ENCODE results near the gene ZMYM4. TPM values are rescaled to one million over a fixed set of nuclear protein-coding genes. Genes with fewer than 3 reads are reported as not detected.

The ZMYM4 gene
- total and polyA plus RNA-seq, 8 donors, result 8.8 to 104 (median 23.7) TPM

DNA sequence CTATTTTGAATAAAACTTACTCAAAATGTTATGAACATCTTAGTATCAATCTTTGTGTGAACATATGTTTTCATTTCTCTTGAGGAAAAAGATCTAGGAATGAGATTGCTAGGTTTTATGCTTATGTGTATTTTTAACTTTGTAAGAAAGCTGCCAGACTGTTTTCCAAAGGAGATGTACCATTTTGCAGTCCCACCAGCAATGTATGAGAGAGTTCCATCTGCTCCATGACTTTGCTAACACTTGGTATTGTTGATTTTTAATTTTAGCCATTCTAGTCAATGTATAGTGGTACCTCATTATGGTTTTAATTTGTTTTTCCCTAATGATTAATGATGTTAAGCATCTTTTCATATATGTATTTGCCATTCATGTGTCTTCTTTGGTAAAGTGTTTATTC lies 132.5 kb downstream of the ZMYM4 start:
- no peaks in the 10 kb centered on the region for H3K9me3 ChIP-seq
- intact Hi-C loops (cut with DNase I; ENCODE audit: low total_unique reads), result no loop called here
- TF ChIP-seq POLR2A (IDR thresholded peaks at IDR 0.05), result no peak
- no peak for TF ChIP-seq POLR2AphosphoS5 (IDR thresholded peaks at IDR 0.05)
- TF ChIP-seq, protein P1, sequence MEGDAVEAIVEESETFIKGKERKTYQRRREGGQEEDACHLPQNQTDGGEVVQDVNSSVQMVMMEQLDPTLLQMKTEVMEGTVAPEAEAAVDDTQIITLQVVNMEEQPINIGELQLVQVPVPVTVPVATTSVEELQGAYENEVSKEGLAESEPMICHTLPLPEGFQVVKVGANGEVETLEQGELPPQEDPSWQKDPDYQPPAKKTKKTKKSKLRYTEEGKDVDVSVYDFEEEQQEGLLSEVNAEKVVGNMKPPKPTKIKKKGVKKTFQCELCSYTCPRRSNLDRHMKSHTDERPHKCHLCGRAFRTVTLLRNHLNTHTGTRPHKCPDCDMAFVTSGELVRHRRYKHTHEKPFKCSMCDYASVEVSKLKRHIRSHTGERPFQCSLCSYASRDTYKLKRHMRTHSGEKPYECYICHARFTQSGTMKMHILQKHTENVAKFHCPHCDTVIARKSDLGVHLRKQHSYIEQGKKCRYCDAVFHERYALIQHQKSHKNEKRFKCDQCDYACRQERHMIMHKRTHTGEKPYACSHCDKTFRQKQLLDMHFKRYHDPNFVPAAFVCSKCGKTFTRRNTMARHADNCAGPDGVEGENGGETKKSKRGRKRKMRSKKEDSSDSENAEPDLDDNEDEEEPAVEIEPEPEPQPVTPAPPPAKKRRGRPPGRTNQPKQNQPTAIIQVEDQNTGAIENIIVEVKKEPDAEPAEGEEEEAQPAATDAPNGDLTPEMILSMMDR (IDR thresholded peaks at IDR 0.05), result no peak
- no peak for TF ChIP-seq EP300 (IDR thresholded peaks at IDR 0.05)
- DNase-seq, result no peak
- no peak overlapping the region for H3K27ac ChIP-seq
- H3K4me3 ChIP-seq, result no peak overlapping the region
- no peaks in the 10 kb centered on the region for H3K27me3 ChIP-seq
- H3K36me3 ChIP-seq, result peaks cover 31 to 100% (median 97%) of the 10 kb centered on the region in 4 donors
- H3K4me1 ChIP-seq, result peaks cover 0 to 5% (median 0%) of the 10 kb centered on the region in 4 donors

DNA sequence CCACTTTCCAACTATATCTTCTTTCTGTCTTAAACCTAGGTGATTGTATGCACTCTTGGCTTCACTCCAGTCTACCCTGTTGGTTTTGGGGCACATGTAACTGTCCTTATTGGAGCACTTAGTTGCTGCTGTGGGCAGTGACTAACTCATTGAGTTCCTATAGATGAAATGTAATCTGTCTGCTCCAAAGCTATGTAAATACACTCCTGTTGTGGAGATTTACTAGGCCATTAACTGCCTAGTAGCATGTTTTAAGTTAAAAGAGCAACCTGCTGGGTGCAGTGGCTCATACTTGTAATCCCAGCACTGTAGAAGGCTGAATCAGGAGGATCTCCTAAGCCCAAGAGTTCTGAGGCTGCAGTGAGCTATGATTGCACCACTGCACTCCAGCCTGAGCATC lies 137.6 kb downstream of the ZMYM4 start:
- Histone ChIP-seq H3K4me1 (peaks cover 0 to 11% (median 4%) of the 10 kb centered on the region in 4 donors), H3K36me3 (peaks cover 24 to 97% (median 96%) of the 10 kb centered on the region in 4 donors), H3K4me3 (no peak overlapping the region), H3K27me3 (no peaks in the 10 kb centered on the region), H3K27ac (no peak overlapping the region), H3K9me3 (no peaks in the 10 kb centered on the region)
- intact Hi-C loops (cut with DNase I; ENCODE audit: low total_unique reads), result no loop called here
- no peak for TF ChIP-seq POLR2AphosphoS5 (IDR thresholded peaks at IDR 0.05)
- TF ChIP-seq EP300 (IDR thresholded peaks at IDR 0.05), result no peak
- no peak for DNase-seq

DNA sequence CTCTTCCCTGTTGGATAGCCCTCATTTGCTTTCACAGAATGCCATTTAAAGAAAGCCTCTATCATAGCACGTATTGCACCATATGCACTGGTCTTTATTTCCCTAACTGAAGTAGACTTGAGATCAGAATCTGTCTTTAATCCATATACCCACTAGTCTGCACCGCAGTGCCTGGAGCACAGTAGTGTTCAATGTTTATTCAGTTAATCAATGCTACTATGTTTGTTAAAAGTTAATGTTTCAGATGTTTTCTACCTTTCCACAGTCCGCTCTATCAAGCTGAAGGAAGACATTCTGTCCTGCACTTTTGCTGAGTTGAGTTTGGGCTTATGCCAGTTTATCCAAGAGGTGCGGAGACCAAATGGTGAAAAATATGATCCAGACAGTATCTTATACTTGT lies 139.2 kb downstream of the ZMYM4 start:
- no peak for TF ChIP-seq POLR2A (IDR thresholded peaks at IDR 0.05)
- TF ChIP-seq POLR2AphosphoS5 (IDR thresholded peaks at IDR 0.05), result no peak
- TF ChIP-seq EP300 (IDR thresholded peaks at IDR 0.05), result no peak
- TF ChIP-seq, protein P1 (IDR thresholded peaks at IDR 0.05), result no peak
- H3K27ac ChIP-seq, result no peak overlapping the region
- H3K4me3 ChIP-seq, result no peak overlapping the region
- DNase-seq, result no peak
- H3K9me3 ChIP-seq, result no peaks in the 10 kb centered on the region
- H3K27me3 ChIP-seq, result no peaks in the 10 kb centered on the region
- intact Hi-C loops (cut with DNase I; ENCODE audit: low total_unique reads), result no loop called here
- H3K4me1 ChIP-seq, result peaks cover 0 to 11% (median 4%) of the 10 kb centered on the region in 4 donors
- peaks cover 24 to 93% (median 81%) of the 10 kb centered on the region in 4 donors for H3K36me3 ChIP-seq
- 28 to 63% (median 58%) methylated on average over 4 of the region's 4 CpGs for WGBS, 5 donors

DNA sequence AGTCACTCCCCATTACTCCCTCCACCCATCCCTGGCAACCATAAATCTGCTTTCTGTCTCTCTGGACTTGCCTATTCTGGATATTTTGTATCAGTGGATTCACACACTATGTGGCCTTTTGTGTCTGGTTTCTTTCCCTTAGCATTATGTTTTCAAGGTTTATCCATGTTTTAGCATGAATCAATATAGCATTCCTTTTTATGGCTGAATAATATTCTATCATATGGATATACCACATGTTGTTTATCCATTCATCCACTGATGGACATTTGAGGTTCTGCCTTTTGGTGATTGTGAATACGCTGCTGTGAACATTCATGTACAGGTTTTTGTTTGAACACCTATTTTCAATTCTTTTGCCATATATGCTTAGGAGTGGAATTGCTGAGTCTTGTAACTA lies 140.4 kb downstream of the ZMYM4 start:
- H3K27ac ChIP-seq, result no peak overlapping the region
- H3K9me3 ChIP-seq, result no peaks in the 10 kb centered on the region
- intact Hi-C loops (cut with DNase I; ENCODE audit: low total_unique reads), result no loop called here
- no peaks in the 10 kb centered on the region for H3K27me3 ChIP-seq
- no peak for DNase-seq
- 86 to 100% (median 99%) methylated on average over 1 of the region's 1 CpG for WGBS, 5 donors
- TF ChIP-seq POLR2A (IDR thresholded peaks at IDR 0.05), result no peak
- no peak for TF ChIP-seq EP300 (IDR thresholded peaks at IDR 0.05)
- TF ChIP-seq POLR2AphosphoS5 (IDR thresholded peaks at IDR 0.05), result no peak
- TF ChIP-seq, protein P1 (IDR thresholded peaks at IDR 0.05), result no peak
- H3K4me3 ChIP-seq, result no peak overlapping the region
- H3K4me1 ChIP-seq, result peaks cover 0 to 11% (median 4%) of the 10 kb centered on the region in 4 donors
- H3K36me3 ChIP-seq, result peaks cover 24 to 82% (median 75%) of the 10 kb centered on the region in 4 donors

DNA sequence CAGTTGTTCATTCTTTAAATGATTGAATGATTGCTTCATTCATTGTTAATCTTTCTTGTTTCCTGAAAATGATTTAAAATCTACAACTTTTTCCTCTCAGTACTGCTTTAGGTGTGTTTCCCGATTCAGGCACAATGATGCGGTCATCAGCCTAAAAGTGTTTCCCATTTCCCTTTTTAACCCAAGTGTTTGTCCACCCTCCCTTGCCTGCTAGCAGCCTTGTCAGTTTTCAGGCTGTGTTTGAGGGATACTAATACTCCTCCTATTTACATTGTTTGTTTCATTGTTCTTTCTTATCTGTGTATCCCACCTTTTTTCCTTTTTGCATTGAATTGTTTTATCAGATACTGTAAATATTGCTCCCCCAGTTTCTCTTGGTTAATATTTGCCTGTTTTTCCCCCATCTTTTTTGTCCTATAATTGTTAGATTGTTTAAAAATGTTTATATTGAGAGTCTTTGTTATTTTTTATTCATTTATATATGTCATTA lies 157.6 kb downstream of the ZMYM4 start:
- Histone ChIP-seq H3K9me3 (no peaks in the 10 kb centered on the region), H3K27me3 (no peaks in the 10 kb centered on the region), H3K4me1 (no peaks in the 10 kb centered on the region), H3K36me3 (peaks cover 0 to 35% (median 24%) of the 10 kb centered on the region in 4 donors), H3K27ac (no peak overlapping the region), H3K4me3 (no peak overlapping the region)
- WGBS, 5 donors, result 42 to 70% (median 58%) methylated on average over 2 of the region's 2 CpGs
- DNase-seq, result no peak
- intact Hi-C loops (cut with DNase I; ENCODE audit: low total_unique reads), result no loop called here
- TF ChIP-seq EP300 (IDR thresholded peaks at IDR 0.05) (no peak), POLR2A (IDR thresholded peaks at IDR 0.05) (no peak), POLR2AphosphoS5 (IDR thresholded peaks at IDR 0.05) (no peak)
- TF ChIP-seq, protein P1 (IDR thresholded peaks at IDR 0.05), result no peak

Measured in stomach (tissue), 9 donors.